SJCRH30 (cell line): ENCODE results near the gene JAK2. TPM values are rescaled to one million over a fixed set of nuclear protein-coding genes. Genes with fewer than 3 reads are reported as not detected.
"Not testable (repeated sequence)": the region's sequence is repeated elsewhere in the genome, so short reads cannot be mapped to it uniquely, and the experiment has no call there.

Experiments
- DNase-seq, 2 experiments: peaks; one replicate each; pipeline ENCODE4 v3.0.0-alpha.2; 2015 to 2020
- H3K27ac ChIP-seq: fragments of 250-450 bp; sonication (Bioruptor Pico); 2 replicates; pipeline ENCODE4 v1.5.1; 2020; ENCODE audit warnings: mild to moderate bottlenecking, moderate library complexity
- H3K27me3 ChIP-seq: fragments of 250-450 bp; sonication (Bioruptor Pico); 2 replicates; pipeline ENCODE4 v1.5.1; 2020; ENCODE audit warnings: mild to moderate bottlenecking, moderate library complexity
- H3K36me3 ChIP-seq: fragments of 250-450 bp; sonication (Bioruptor Pico); 2 replicates; pipeline ENCODE4 v1.5.1; 2020; ENCODE audit warnings: mild to moderate bottlenecking, moderate library complexity
- H3K4me1 ChIP-seq: fragments of 250-450 bp; sonication (Bioruptor Pico); 2 replicates; pipeline ENCODE4 v1.5.1; 2020; ENCODE audit warnings: mild to moderate bottlenecking, moderate library complexity
- H3K4me3 ChIP-seq: fragments of 250-450 bp; sonication (Bioruptor Pico); 2 replicates; pipeline ENCODE4 v1.5.1; 2020; ENCODE audit warnings: mild to moderate bottlenecking, moderate library complexity
- H3K9me3 ChIP-seq: fragments of 250-450 bp; sonication (Bioruptor Pico); replicated peaks from 2 replicates; pipeline ENCODE4 v1.5.1; 2020; ENCODE audit warnings: mild to moderate bottlenecking, moderate library complexity
- total RNA-seq: library from RNA; depleted of rRNA; stranded (reverse); fragments of >200 nt; shearing (Covaris generic); gene quantifications from 2 replicates; pipeline ENCODE4 v1.2.3, GENCODE V29; 2014; rRNA removed

The JAK2 gene
- total RNA-seq, result 3.7 TPM in 2 replicates

DNA sequence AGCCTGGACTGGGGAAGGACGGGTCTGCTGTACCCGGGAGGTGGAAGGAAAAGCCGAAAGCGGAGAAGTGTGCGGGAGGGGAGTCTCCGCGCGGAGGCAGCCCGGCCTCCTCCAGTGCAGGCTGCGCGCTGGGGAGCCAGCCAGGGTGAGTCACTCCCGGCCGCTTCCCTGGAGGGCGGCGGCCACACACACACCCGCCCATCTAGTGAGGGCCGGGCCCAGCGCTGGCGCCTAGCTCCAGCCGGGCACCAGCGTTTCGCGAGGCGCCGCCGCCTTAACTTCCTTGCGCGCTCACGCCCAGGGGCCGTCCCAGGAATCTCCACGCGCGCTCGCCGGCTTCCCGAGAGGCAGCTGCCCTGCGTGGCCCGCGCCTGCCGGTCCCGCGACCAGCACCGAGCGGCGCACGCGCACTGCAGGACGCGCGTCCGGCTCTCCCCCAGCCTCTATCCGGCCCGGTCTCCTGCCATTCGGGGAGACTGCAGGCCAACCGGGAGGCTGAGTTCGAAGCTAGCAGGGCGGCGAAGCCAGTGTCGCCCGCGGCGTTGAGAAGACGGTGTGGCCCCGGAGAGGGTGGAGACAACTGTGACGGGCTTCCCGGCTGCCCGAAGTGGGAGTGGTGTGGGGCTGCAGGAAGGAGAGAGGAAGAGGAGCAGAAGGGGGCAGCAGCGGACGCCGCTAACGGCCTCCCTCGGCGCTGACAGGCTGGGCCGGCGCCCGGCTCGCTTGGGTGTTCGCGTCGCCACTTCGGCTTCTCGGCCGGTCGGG lies at the start of gene JAK2:
Gene JAK2, plus strand, starts transcription at position 652 of the 765 bp plus-strand sequence. CDS start 36,716 bp downstream, outside the sequence.
- Histone ChIP-seq H3K27ac (peak within 1 kb of the TSS; percentile 78), H3K9me3 (no peaks in the 10 kb centered on the region), H3K4me3 (peak within 1 kb of the TSS; percentile 65), H3K4me1 (peaks cover 2% of the 10 kb centered on the region; the same call in 1 of the 2 replicates), H3K27me3 (no peaks in the 10 kb centered on the region), H3K36me3 (no peaks in the 10 kb centered on the region)
- DNase-seq, result peak; percentile 88 to 89

DNA sequence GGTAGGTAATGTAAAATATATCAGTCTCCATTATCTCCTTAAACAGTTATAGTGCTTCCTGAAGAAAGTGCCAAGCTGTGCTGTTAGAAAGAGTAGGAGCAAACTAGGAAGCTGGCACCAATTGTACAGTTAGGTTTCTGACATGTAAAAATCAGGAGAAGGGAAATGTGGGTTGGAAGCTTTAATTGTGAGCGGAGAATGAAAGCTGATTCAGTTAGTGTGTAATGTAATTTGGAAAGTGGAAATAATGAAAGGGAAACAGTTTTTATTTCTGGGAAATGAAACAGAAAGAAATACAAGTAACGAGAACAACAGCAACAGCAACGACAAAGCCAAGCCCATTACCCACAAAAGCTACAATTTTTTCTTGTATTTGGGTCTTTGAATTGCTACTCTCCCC lies 48.8 kb upstream of the JAK2 start:
- no peak for DNase-seq
- H3K4me3 ChIP-seq, result no peak overlapping the region
- H3K27ac ChIP-seq, result no peak overlapping the region
- no peaks in the 10 kb centered on the region for H3K36me3 ChIP-seq
- no peaks in the 10 kb centered on the region for H3K9me3 ChIP-seq
- H3K27me3 ChIP-seq, result no peaks in the 10 kb centered on the region
- H3K4me1 ChIP-seq, result no peaks in the 10 kb centered on the region

DNA sequence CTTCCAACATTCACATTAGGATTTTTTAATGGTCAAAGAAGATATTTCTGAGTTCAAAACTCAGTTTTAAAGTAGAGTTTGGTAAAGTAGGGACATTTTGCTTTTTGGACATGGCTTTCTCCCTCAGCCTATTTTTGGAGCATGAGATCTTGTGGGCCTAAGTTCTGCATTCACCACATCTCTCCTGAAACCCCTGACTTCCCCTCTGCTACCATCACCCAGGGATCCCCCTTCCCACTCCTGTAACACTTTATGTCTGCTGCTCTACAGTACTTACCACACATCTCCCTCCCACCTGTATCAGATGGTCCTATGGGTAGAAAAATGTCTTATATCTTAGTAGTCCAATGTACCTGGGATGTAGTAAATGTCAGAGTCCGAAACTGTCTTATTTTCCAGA lies 48.2 kb upstream of the JAK2 start:
- H3K9me3 ChIP-seq, result no peaks in the 10 kb centered on the region

DNA sequence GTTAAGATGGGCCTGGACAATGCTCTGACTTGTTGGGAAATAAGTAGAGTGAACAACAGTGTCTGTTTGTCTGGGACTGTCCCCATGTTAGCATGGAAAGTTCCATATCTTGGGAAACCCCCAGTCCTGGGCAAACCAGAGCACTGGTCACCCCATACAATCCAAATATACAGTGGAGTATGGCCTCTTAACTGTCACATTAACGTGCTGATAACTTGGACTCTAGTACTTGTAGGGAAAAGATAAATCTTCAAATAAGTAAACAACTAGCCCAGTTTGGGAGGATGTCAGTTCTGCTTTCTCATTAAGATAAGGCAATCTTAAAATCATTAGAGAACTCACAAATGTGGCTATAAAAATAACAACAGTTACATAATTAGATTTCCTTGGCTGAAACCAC lies 47.6 kb upstream of the JAK2 start:
- Histone ChIP-seq H3K4me3 (no peak overlapping the region), H3K9me3 (no peaks in the 10 kb centered on the region), H3K27ac (no peak overlapping the region), H3K36me3 (no peaks in the 10 kb centered on the region), H3K4me1 (no peaks in the 10 kb centered on the region), H3K27me3 (no peaks in the 10 kb centered on the region)
- no peak for DNase-seq

More for the DNA sequence above, 48.2 kb upstream of the JAK2 start:
- no peak for DNase-seq
- Histone ChIP-seq H3K4me1 (no peaks in the 10 kb centered on the region), H3K27me3 (no peaks in the 10 kb centered on the region), H3K27ac (no peak overlapping the region), H3K36me3 (no peaks in the 10 kb centered on the region), H3K4me3 (no peak overlapping the region)

DNA sequence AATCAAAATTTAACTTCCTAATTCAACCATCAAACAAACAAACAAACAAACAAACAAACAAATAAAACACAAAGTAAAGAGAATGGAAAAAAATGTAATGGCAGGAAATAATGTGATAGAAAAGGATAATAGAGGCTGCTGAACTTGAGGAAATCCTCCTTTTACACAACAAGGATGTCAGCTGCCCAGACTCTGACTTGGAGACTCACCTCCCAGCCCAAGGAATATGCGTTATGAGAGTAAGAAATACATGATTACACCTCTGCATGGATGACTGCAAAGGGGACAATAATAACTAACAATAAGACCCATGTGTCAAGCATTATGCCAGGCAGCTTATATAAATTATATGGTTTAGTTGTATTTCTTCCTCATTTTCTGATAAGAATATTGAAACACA lies 46.6 kb upstream of the JAK2 start:
- DNase-seq, result no peak
- H3K9me3 ChIP-seq, result no peaks in the 10 kb centered on the region
- no peak overlapping the region for H3K27ac ChIP-seq
- no peaks in the 10 kb centered on the region for H3K4me1 ChIP-seq
- H3K4me3 ChIP-seq, result no peak overlapping the region
- no peaks in the 10 kb centered on the region for H3K27me3 ChIP-seq
- H3K36me3 ChIP-seq, result no peaks in the 10 kb centered on the region

DNA sequence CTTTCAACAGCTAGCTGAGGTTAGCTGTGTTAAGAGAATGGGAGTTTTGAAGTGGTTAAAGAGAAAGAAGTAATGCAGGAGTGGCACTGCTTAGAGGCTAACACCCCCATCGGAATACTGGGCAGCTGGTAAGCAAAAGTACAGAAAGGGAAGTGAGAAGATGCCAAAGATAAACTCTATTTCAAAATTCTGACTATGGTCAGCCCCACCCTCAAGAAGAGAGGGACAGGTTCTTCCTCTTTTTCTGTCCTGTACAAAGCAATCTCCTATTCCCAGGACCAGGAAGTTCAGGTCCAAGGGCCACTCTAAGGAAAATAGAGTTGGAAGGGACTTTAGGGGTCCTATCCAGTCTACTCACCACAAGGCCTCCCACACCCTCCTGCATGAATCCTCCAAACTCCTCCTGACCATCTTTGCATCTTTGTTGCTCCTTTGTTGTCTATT lies 45.9 kb upstream of the JAK2 start:
- Histone ChIP-seq H3K27me3 (no peaks in the 10 kb centered on the region), H3K4me3 (no peak overlapping the region), H3K27ac (no peak overlapping the region), H3K36me3 (no peaks in the 10 kb centered on the region), H3K4me1 (no peaks in the 10 kb centered on the region), H3K9me3 (no peaks in the 10 kb centered on the region)
- no peak for DNase-seq

DNA sequence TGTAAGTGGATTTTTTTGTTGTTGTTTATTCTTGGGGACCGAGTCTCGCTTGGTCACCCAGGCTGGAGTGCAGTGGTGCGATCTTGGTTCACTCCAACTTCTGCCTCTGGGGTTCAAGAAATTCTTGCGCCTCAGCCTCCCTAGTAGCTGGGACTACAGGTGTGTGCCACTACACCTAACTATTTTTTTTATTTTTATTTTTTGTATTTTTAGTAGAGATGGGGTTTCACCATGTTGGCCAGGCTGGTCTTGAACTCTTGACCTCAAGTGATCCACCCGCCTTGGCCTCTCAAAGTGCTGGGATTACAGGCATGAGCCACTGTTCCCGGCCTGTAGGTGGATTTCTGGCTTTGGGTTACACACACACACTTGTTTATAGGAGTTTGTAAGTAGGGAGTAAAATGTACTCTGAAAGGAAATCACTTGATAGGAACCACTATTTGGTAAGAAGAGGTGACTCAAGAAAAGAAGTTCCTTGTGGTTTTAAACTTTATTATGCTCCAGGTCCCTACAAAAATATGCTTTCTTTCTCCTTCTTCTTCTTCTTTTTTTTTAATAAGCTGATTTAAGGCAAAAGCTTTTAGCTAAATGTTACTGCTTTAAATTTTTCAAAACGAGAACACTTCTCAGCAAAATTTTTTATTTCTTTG lies 42.9 kb upstream of the JAK2 start:
- H3K9me3 ChIP-seq, H3K36me3 ChIP-seq, H3K27ac ChIP-seq, H3K4me3 ChIP-seq, DNase-seq, H3K4me1 ChIP-seq, H3K27me3 ChIP-seq: not testable (repeated sequence)

DNA sequence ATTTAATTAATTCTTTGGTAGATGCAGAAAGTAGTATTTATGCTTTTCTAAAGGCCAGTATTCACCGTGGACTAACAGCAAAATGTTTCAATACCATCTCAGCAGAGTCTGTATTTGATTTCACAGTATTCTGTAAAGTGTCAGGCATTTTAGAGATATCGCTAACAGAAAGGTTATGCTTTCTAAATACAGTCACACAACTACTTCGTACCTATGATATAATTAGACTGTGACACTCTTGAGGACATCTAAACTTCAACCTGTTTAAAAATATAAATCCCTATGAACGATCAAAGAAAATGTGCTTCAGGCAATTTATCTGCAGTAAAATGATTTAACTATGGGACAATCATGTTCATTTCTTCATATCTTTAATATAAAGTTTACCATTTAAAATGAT lies 41.7 kb upstream of the JAK2 start:
- H3K9me3 ChIP-seq, result no peaks in the 10 kb centered on the region
- no peaks in the 10 kb centered on the region for H3K36me3 ChIP-seq
- no peaks in the 10 kb centered on the region for H3K4me1 ChIP-seq
- no peak for DNase-seq
- H3K4me3 ChIP-seq, result no peak overlapping the region
- H3K27me3 ChIP-seq, result no peaks in the 10 kb centered on the region
- no peak overlapping the region for H3K27ac ChIP-seq

DNA sequence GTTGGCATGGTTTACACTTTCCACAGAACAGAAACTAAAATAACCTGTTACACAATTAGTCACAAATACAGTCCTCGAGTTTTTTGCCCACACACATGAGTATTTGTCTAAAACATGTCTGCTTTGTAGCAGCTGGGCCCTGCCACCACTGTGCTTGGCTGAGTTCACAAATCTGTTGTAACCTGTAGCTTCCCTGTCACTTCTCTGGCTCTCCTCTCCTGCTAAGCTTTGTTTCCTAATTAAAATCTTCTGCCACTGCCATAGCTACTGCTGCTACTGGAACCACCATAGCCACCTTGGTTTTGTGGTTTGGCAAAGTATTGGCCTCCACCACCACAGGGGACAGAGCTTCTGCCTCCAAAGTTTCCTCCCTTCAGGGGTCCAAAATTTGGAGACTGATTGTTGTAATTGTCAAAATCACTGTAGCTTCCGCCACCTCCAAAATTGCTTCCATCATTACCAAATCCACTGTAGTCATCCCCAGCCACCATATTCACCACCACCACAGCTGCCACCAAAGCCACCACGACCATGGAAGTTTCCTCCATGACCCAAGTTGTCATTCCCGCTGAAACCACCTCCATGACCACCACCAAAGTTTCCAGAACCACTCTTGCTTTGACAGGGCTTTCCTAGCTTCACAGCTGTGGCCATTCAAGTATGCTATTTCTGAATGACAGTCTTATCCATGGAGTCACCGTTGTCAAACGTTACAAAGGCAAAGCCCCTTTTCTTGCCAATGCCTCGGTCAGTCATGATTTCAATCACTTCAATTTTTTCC lies 40.5 kb upstream of the JAK2 start:
- not testable (repeated sequence) for H3K9me3 ChIP-seq, H3K36me3 ChIP-seq, H3K27me3 ChIP-seq, DNase-seq, H3K4me3 ChIP-seq, H3K4me1 ChIP-seq, H3K27ac ChIP-seq

DNA sequence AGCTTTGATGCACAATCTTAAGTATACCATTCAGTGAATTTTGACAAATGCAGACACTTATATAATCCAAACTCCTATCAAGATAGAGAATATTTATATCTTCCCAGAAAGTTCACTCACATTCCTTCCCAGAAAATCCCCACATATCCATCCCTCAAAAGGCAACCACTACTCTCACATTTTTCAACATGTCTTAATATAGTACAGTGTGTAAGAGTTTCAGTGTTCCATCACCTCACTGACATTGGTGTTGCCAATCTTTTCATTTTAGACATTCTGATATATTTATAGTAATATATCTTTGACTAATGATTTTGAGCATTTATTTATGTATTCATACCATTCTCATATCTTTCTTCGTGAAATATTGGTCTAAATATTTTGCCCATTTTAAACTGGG lies 38.1 kb upstream of the JAK2 start:
- H3K27me3 ChIP-seq, result no peaks in the 10 kb centered on the region
- no peak overlapping the region for H3K4me3 ChIP-seq
- no peaks in the 10 kb centered on the region for H3K9me3 ChIP-seq
- no peak for DNase-seq
- no peaks in the 10 kb centered on the region for H3K36me3 ChIP-seq
- H3K4me1 ChIP-seq, result no peaks in the 10 kb centered on the region
- H3K27ac ChIP-seq, result no peak overlapping the region

DNA sequence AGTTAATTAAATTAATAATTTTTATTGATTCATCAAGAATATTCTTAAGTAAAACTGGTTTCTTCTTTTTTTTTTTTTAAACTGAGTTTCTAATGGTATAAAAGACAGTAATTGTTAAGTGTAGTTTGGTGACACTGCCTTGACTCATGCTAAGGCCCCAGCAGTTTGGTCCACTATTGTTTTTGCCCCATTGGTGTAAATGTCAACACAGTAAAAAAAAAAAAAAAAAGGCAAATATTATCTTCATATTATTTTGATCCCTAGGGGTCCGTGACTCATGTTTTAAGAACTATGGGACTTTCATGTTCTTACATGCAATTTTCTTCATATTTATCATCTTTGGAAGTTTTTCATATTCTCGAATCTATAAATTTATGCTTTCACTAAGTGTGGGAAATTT lies 29.2 kb upstream of the JAK2 start:
- no peak for DNase-seq
- no peaks in the 10 kb centered on the region for H3K4me1 ChIP-seq
- H3K9me3 ChIP-seq, result no peaks in the 10 kb centered on the region
- no peak overlapping the region for H3K27ac ChIP-seq
- H3K36me3 ChIP-seq, result no peaks in the 10 kb centered on the region
- H3K4me3 ChIP-seq, result no peak overlapping the region
- no peaks in the 10 kb centered on the region for H3K27me3 ChIP-seq

DNA sequence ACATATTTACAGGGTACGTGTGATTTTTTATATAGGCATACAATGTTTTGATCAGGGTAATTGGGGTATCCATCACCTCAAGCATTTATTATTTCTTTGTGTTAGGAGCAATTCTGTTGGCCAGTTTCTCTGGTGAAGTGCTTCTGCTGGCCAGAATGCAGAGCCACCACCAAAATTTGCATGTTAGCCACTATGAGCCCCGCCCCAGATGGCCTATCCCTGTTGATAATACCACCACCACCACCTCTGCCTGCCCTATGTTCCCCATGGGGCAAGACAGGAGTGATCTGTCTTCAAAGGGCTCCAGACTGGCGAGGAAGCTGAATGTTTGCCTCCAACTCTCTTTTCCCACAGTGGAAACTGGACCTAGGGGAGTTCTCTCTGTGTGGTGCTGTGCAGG lies 26.0 kb upstream of the JAK2 start:
- H3K27me3 ChIP-seq, result no peaks in the 10 kb centered on the region
- H3K36me3 ChIP-seq, result no peaks in the 10 kb centered on the region
- H3K9me3 ChIP-seq, result no peaks in the 10 kb centered on the region
- H3K4me1 ChIP-seq, result no peaks in the 10 kb centered on the region
- no peak overlapping the region for H3K4me3 ChIP-seq
- H3K27ac ChIP-seq, result no peak overlapping the region
- no peak for DNase-seq

DNA sequence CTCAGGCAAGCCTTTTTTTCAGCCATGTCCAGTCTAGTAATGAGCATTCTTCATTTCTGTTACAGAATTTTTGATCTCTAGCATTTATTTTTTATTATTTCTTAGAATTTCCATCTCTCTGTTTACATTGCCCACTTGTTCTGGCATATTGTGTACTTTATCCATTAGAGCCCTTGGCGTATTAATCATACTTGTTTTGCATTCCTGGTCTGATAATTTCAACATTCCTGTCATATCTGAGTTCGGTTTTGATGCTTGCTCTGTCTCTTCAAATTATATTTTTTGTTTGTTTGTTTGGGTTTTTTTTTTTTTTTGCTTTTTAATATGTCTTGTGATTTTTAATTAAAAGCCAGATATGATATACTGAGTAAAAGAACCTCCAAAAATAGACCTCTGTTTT lies 23.0 kb upstream of the JAK2 start:
- Histone ChIP-seq H3K27ac (no peak overlapping the region), H3K9me3 (no peaks in the 10 kb centered on the region)
- DNase-seq, result no peak

DNA sequence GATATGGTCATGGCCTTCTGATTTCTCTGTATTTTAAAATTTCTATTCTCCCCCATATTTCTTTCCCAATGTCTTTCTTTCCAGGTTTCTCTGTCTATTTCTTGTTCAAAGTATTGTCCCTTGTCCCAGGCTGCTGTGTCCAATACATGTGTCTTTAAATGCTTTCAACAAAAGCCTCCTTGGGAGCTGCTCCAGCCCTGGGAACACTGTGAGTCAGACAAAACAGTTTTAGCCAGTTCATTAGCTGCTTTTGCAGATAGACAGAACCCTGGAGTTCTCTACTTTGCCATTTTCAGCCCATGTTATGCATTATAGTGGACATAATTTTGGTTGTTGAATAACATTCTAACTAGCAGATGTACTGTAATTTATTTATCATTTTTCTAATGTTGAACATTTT lies 20.5 kb upstream of the JAK2 start:
- H3K27me3 ChIP-seq, result no peaks in the 10 kb centered on the region
- H3K27ac ChIP-seq, result no peak overlapping the region
- H3K4me1 ChIP-seq, result no peaks in the 10 kb centered on the region
- no peak overlapping the region for H3K4me3 ChIP-seq
- no peaks in the 10 kb centered on the region for H3K9me3 ChIP-seq
- no peak for DNase-seq
- no peaks in the 10 kb centered on the region for H3K36me3 ChIP-seq

More for the DNA sequence above, 23.0 kb upstream of the JAK2 start:
- no peaks in the 10 kb centered on the region for H3K27me3 ChIP-seq
- H3K36me3 ChIP-seq, result no peaks in the 10 kb centered on the region
- no peak overlapping the region for H3K4me3 ChIP-seq
- H3K4me1 ChIP-seq, result no peaks in the 10 kb centered on the region

DNA sequence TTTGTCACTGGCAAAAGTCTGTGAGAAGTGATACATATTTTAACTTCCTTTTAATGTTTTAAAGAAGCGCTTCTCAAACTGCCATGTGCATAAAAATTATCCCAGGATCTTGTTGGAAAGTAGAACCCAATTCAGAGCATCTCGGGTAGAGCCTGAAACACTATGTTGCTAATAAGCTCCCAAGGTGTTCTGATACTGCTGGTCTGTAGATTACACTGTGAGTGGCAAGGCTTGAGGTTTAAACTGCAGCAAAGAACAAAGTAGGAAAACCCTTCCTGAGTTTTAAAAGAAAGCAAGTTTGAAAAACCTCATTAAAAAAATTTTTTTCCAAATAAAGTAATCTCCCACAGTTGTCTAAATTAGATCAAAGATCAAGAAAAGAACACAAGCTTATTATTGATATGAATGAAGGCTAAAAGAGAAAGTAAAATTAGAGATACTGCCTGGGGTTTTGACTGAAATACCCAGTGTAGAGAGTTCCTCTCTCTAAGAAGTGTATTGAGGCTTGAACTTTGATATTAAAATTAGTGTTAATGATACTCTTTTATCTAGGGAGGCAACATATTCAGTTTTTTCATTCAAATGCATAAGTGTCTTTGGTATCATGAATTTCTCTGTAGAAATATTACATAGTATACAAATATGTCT lies 19.8 kb upstream of the JAK2 start:
- no peak for DNase-seq
- Histone ChIP-seq H3K9me3 (no peaks in the 10 kb centered on the region), H3K4me3 (no peak overlapping the region), H3K4me1 (no peaks in the 10 kb centered on the region), H3K36me3 (no peaks in the 10 kb centered on the region), H3K27ac (no peak overlapping the region), H3K27me3 (no peaks in the 10 kb centered on the region)
